ENCODE measurements around the gene LIN54. TPM values are rescaled to one million over a fixed set of nuclear protein-coding genes. Genes with fewer than 3 reads are reported as not detected.
"Not testable (repeated sequence)": the region's sequence is repeated elsewhere in the genome, so short reads cannot be mapped to it uniquely, and the experiment has no call there.

Gene LIN54
- total RNA-seq, 1 donor = 14.8 TPM

GRCh38 chr4:82930848-82931755, 79.5 kb downstream of the LIN54 start:
- H3K4me2 ChIP-seq (ENCODE audit: insufficient read depth, low read length) = no peak overlapping the region
- H3K4me1 ChIP-seq (ENCODE audit: insufficient read depth, low read length) = no peaks in the 10 kb centered on the region
- no peak overlapping the region for H3K27ac ChIP-seq (ENCODE audit: low read depth, low read length)
- H3K9me3 ChIP-seq (ENCODE audit: low read depth, low read length) = no peaks in the 10 kb centered on the region
- H4K20me1 ChIP-seq (ENCODE audit: insufficient read depth, low read length) = no peaks in the 10 kb centered on the region
- no peaks in the 10 kb centered on the region for H3K79me2 ChIP-seq (ENCODE audit: insufficient read depth, low read length)
- no peak overlapping the region for H2AFZ ChIP-seq (ENCODE audit: low read length)
- peaks cover 10% of the 10 kb centered on the region for H3K36me3 ChIP-seq (ENCODE audit: insufficient read depth, low read length)
- no peak for DNase-seq (ENCODE audit: insufficient read length, low spot score, missing footprints)
- H3K4me3 ChIP-seq (ENCODE audit: insufficient read depth, low read length) = no peak overlapping the region
- no peak for TF ChIP-seq CTCF (IDR thresholded peaks at IDR 0.05; ENCODE audit: extremely low read depth, low read depth, low read length)
- H3K27me3 ChIP-seq (ENCODE audit: insufficient read depth, low read length) = no peaks in the 10 kb centered on the region

GRCh38 chr4:82921795-82922194, 88.8 kb downstream of the LIN54 start:
- TF ChIP-seq CTCF (IDR thresholded peaks at IDR 0.05; ENCODE audit: extremely low read depth, low read depth, low read length) = no peak
- H3K27me3 ChIP-seq (ENCODE audit: insufficient read depth, low read length) = no peaks in the 10 kb centered on the region
- no peaks in the 10 kb centered on the region for H4K20me1 ChIP-seq (ENCODE audit: insufficient read depth, low read length)
- H3K4me2 ChIP-seq (ENCODE audit: insufficient read depth, low read length) = no peak overlapping the region
- no peaks in the 10 kb centered on the region for H3K79me2 ChIP-seq (ENCODE audit: insufficient read depth, low read length)
- H3K36me3 ChIP-seq (ENCODE audit: insufficient read depth, low read length) = peaks cover 10% of the 10 kb centered on the region
- no peak overlapping the region for H2AFZ ChIP-seq (ENCODE audit: low read length)
- H3K4me3 ChIP-seq (ENCODE audit: insufficient read depth, low read length) = no peak overlapping the region
- no peak for DNase-seq (ENCODE audit: insufficient read length, low spot score, missing footprints)
- no peaks in the 10 kb centered on the region for H3K9me3 ChIP-seq (ENCODE audit: low read depth, low read length)
- H3K4me1 ChIP-seq (ENCODE audit: insufficient read depth, low read length) = no peaks in the 10 kb centered on the region
- no peak overlapping the region for H3K27ac ChIP-seq (ENCODE audit: low read depth, low read length)

GRCh38 chr4:82919386-82919785, 91.2 kb downstream of the LIN54 start:
- H3K9me3 ChIP-seq (ENCODE audit: low read depth, low read length) = no peaks in the 10 kb centered on the region
- TF ChIP-seq CTCF (IDR thresholded peaks at IDR 0.05; ENCODE audit: extremely low read depth, low read depth, low read length) = no peak

GRCh38 chr4:82918091-82918490, 92.5 kb downstream of the LIN54 start:
- Histone ChIP-seq H3K36me3 (ENCODE audit: insufficient read depth, low read length) (peaks cover 4% of the 10 kb centered on the region), H3K27ac (ENCODE audit: low read depth, low read length) (no peak overlapping the region), H3K4me1 (ENCODE audit: insufficient read depth, low read length) (no peaks in the 10 kb centered on the region), H3K4me3 (ENCODE audit: insufficient read depth, low read length) (no peak overlapping the region), H3K4me2 (ENCODE audit: insufficient read depth, low read length) (no peak overlapping the region), H4K20me1 (ENCODE audit: insufficient read depth, low read length) (no peaks in the 10 kb centered on the region), H3K79me2 (ENCODE audit: insufficient read depth, low read length) (no peaks in the 10 kb centered on the region), H3K9me3 (ENCODE audit: low read depth, low read length) (no peaks in the 10 kb centered on the region), H3K27me3 (ENCODE audit: insufficient read depth, low read length) (no peaks in the 10 kb centered on the region), H2AFZ (ENCODE audit: low read length) (no peak overlapping the region)
- no peak for TF ChIP-seq CTCF (IDR thresholded peaks at IDR 0.05; ENCODE audit: extremely low read depth, low read depth, low read length)
- DNase-seq (ENCODE audit: insufficient read length, low spot score, missing footprints) = no peak

More at GRCh38 chr4:82919386-82919785, 91.2 kb downstream of the LIN54 start:
- H3K27ac ChIP-seq (ENCODE audit: low read depth, low read length) = no peak overlapping the region
- no peaks in the 10 kb centered on the region for H4K20me1 ChIP-seq (ENCODE audit: insufficient read depth, low read length)
- no peak overlapping the region for H3K4me3 ChIP-seq (ENCODE audit: insufficient read depth, low read length)
- no peak overlapping the region for H3K4me2 ChIP-seq (ENCODE audit: insufficient read depth, low read length)
- H3K79me2 ChIP-seq (ENCODE audit: insufficient read depth, low read length) = no peaks in the 10 kb centered on the region
- no peaks in the 10 kb centered on the region for H3K4me1 ChIP-seq (ENCODE audit: insufficient read depth, low read length)
- no peak for DNase-seq (ENCODE audit: insufficient read length, low spot score, missing footprints)
- H2AFZ ChIP-seq (ENCODE audit: low read length) = no peak overlapping the region
- H3K36me3 ChIP-seq (ENCODE audit: insufficient read depth, low read length) = peaks cover 4% of the 10 kb centered on the region
- H3K27me3 ChIP-seq (ENCODE audit: insufficient read depth, low read length) = no peaks in the 10 kb centered on the region

GRCh38 chr4:82913968-82914367, 96.7 kb downstream of the LIN54 start:
- DNase-seq (ENCODE audit: insufficient read length, low spot score, missing footprints); H4K20me1 ChIP-seq (ENCODE audit: insufficient read depth, low read length); H3K4me1 ChIP-seq (ENCODE audit: insufficient read depth, low read length); H3K27me3 ChIP-seq (ENCODE audit: insufficient read depth, low read length); H3K4me2 ChIP-seq (ENCODE audit: insufficient read depth, low read length); H3K27ac ChIP-seq (ENCODE audit: low read depth, low read length); H3K9me3 ChIP-seq (ENCODE audit: low read depth, low read length); H3K79me2 ChIP-seq (ENCODE audit: insufficient read depth, low read length); H3K36me3 ChIP-seq (ENCODE audit: insufficient read depth, low read length); H2AFZ ChIP-seq (ENCODE audit: low read length); H3K4me3 ChIP-seq (ENCODE audit: insufficient read depth, low read length): not testable (repeated sequence)

All from osteoblast (primary cell).